Upper lobe of right lung (tissue), 1 donor: ENCODE measurements around the gene RBM15. TPM values are rescaled to one million over a fixed set of nuclear protein-coding genes. Genes with fewer than 3 reads are reported as not detected.

ENCODE experiments used
- ATAC-seq: fragments of 200-7000 bp; cut with Tn5 transposase; one replicate; pipeline ENCODE4 v1.9.1; 2020; ENCODE audit warnings: mild to moderate bottlenecking, moderate library complexity
- DNase-seq: peaks from one replicate; pipeline ENCODE4 v3.0.0-alpha.2; 2020
- H3K27ac ChIP-seq: fragments of 200-600 bp; one replicate; pipeline ENCODE4 v1.8.0; 2022
- H3K27me3 ChIP-seq: fragments of 200-600 bp; one replicate; pipeline ENCODE4 v1.8.0; 2022; ENCODE audit warnings: mild to moderate bottlenecking
- H3K36me3 ChIP-seq: fragments of 200-600 bp; one replicate; pipeline ENCODE4 v1.8.0; 2022
- H3K4me1 ChIP-seq: fragments of 200-600 bp; one replicate; pipeline ENCODE4 v1.8.0; 2022
- H3K4me3 ChIP-seq: fragments of 200-600 bp; one replicate; pipeline ENCODE4 v1.8.0; 2022; ENCODE audit warnings: mild to moderate bottlenecking
- H3K9me3 ChIP-seq: fragments of 200-600 bp; one replicate; pipeline ENCODE4 v1.8.0; 2022
- CTCF ChIP-seq: fragments of 200-600 bp; IDR thresholded peaks from one replicate; pipeline ENCODE4 v1.8.0; 2022; ENCODE audit warnings: antibody characterized with exemption
- intact Hi-C: fragments of 100-400 bp; cut with DNase I; formaldehyde crosslinking; loops from one replicate; pipeline ENCODE4 v1.11.0; 2022
- total RNA-seq: library from RNA; stranded (reverse); fragmentation: NEBNext Ultra II Directional; extraction: Animal tissue kit (Norgen Biotek cat#: 25700); gene quantifications from one replicate; pipeline ENCODE4 v1.2.1, GENCODE V29; 2021
- donor health status: DM: no; HTN: yes; CAD: no; lungs with severe emphysema.

RBM15 gene
- total RNA-seq, 1 donor from 2014 or later = 22.1 TPM

- no peak for TF ChIP-seq CTCF
- no peaks in the 10 kb centered on the region for H3K9me3 ChIP-seq
- H3K36me3 ChIP-seq = peaks cover 43% of the 10 kb centered on the region
- DNase-seq (no peak), ATAC-seq (peak; percentile 85)
- H3K27ac ChIP-seq = peak overlapping the region; percentile 74
- peak overlapping the region; percentile 2 for H3K4me3 ChIP-seq
- intact Hi-C loops = no loop called here
- H3K27me3 ChIP-seq = no peaks in the 10 kb centered on the region
- peaks cover 9% of the 10 kb centered on the region for H3K4me1 ChIP-seq
Observed at GRCh38 chr1:110380672-110381283, 41.6 kb downstream of the RBM15 start.

GRCh38 chr1:110383251-110383990 lies 44.2 kb downstream of the RBM15 start:
- ATAC-seq (no peak), DNase-seq (no peak)
- no peaks in the 10 kb centered on the region for H3K9me3 ChIP-seq
- peaks cover 9% of the 10 kb centered on the region for H3K4me1 ChIP-seq
- intact Hi-C loops = no loop called here
- peaks cover 20% of the 10 kb centered on the region for H3K36me3 ChIP-seq
- H3K4me3 ChIP-seq = no peak overlapping the region
- no peak for TF ChIP-seq CTCF
- H3K27me3 ChIP-seq = no peaks in the 10 kb centered on the region
- peak overlapping the region; percentile 28 for H3K27ac ChIP-seq

GRCh38 chr1:110384581-110385321 lies 45.6 kb downstream of the RBM15 start:
- Histone ChIP-seq H3K4me3 (no peak overlapping the region), H3K9me3 (no peaks in the 10 kb centered on the region), H3K27me3 (no peaks in the 10 kb centered on the region), H3K36me3 (peaks cover 10% of the 10 kb centered on the region), H3K4me1 (peaks cover 9% of the 10 kb centered on the region), H3K27ac (peak overlapping the region; percentile 28)
- TF ChIP-seq CTCF = no peak
- ATAC-seq = peak; percentile 25
- intact Hi-C loops = no loop called here
- no peak for DNase-seq

GRCh38 chr1:110385369-110385768 lies 46.2 kb downstream of the RBM15 start:
- ATAC-seq (no peak), DNase-seq (no peak)
- TF ChIP-seq CTCF = no peak
- Histone ChIP-seq H3K4me3 (no peak overlapping the region), H3K27ac (no peak overlapping the region), H3K4me1 (peaks cover 9% of the 10 kb centered on the region), H3K27me3 (no peaks in the 10 kb centered on the region), H3K36me3 (peaks cover 10% of the 10 kb centered on the region), H3K9me3 (no peaks in the 10 kb centered on the region)
- intact Hi-C loops = no loop called here

- Histone ChIP-seq H3K9me3 (no peaks in the 10 kb centered on the region), H3K36me3 (peaks cover 10% of the 10 kb centered on the region), H3K4me1 (no peaks in the 10 kb centered on the region), H3K27ac (no peak overlapping the region), H3K4me3 (no peak overlapping the region), H3K27me3 (no peaks in the 10 kb centered on the region)
- intact Hi-C loops = no loop called here
- no peak for TF ChIP-seq CTCF
- DNase-seq (no peak), ATAC-seq (no peak)
Observed at GRCh38 chr1:110387048-110387754, 48.0 kb downstream of the RBM15 start.
